Thyroid gland (tissue), 4 donors: ENCODE results near the gene TBC1D5. TPM values are rescaled to one million over a fixed set of nuclear protein-coding genes. Genes with fewer than 3 reads are reported as not detected.
"Not testable (repeated sequence)": the region's sequence is repeated elsewhere in the genome, so short reads cannot be mapped to it uniquely, and the experiment has no call there.

Experiments used
- DNase-seq, 2 donors: peaks; one replicate each; pipeline ENCODE4 v3.0.0-alpha.2; 2019
- H3K27ac ChIP-seq, 3 donors: fragments of 200-600 bp; sonication (generic); 1 replicate in 2 of 3; 2 replicates in 1 of 3; pipeline ENCODE4 v1.5.1; 2016 to 2019; ENCODE audit warnings: mild to moderate bottlenecking in 1 of 3, moderate library complexity in 1 of 3
- H3K27me3 ChIP-seq: fragments of 200-600 bp; sonication (generic); one replicate; pipeline ENCODE4 v1.5.1; 2019
- H3K36me3 ChIP-seq, 2 donors: fragments of 200-600 bp; sonication (generic); one replicate each; pipeline ENCODE4 v1.5.1; 2016 to 2019
- H3K4me1 ChIP-seq, 2 donors: fragments of 200-600 bp; sonication (generic); one replicate each; pipeline ENCODE4 v1.5.1; 2017 to 2019
- H3K4me3 ChIP-seq, 3 donors: fragments of 200-600 bp; sonication (generic); replicated peaks in 1 of 3; 1 replicate in 2 of 3; 2 replicates in 1 of 3; pipeline ENCODE4 v1.5.1; 2016; ENCODE audit warnings: mild to moderate bottlenecking in 1 of 3
- H3K9me3 ChIP-seq: fragments of 200-600 bp; sonication (generic); one replicate; pipeline ENCODE4 v1.5.1; 2017
- CTCF ChIP-seq, 6 experiments: fragments of 200-600 bp in 3 of 6; fragments of 450-650 bp in 3 of 6; sonication (generic) in 3 of 6; IDR thresholded peaks; one replicate each; pipeline ENCODE4 v1.5.1; 2016 to 2019; ENCODE audit warnings: antibody characterized with exemption in 6 of 6, mild to moderate bottlenecking in 2 of 6, inconsistent platforms in 1 of 6, moderate library complexity in 1 of 6
- POLR2A ChIP-seq, 2 donors: fragments of 450-650 bp; IDR thresholded peaks; one replicate each; pipeline ENCODE4 v1.6.1; 2017; ENCODE audit warnings: antibody characterized with exemption in 2 of 2, mild to moderate bottlenecking in 2 of 2, moderate library complexity in 1 of 2
- WGBS, 2 donors: methylation state at CpG; one replicate each; pipeline ENCODE4 v1.1.5; 2017; 5-methylcytosine and 5-hydroxymethylcytosine counted together
- intact Hi-C: fragments of 100-400 bp; cut with DNase I; formaldehyde crosslinking; loops from one replicate; pipeline ENCODE4 v1.15.1; 2023
- total RNA-seq, 4 donors: library from RNA; depleted of rRNA; stranded (reverse); fragments of >200 nt; gene quantifications; one replicate each; pipeline ENCODE4 v1.2.3, GENCODE V29; 2016

The TBC1D5 gene
- total RNA-seq, 4 donors from 2014 or later = 115 to 141 (median 133) TPM

GRCh38 chr3:17640466-17640865 lies 102.0 kb downstream of the TBC1D5 start:
- H3K27ac ChIP-seq = no peak overlapping the region
- intact Hi-C loops = loop anchor here (10.0 kb wide), 1 partner anchor 194 kb away; no protein-coding TSS in a partner anchor
- H3K36me3 ChIP-seq = no peaks in the 10 kb centered on the region
- no peak for DNase-seq
- peaks cover 5 to 8% of the 10 kb centered on the region in 2 donors for H3K4me1 ChIP-seq
- TF ChIP-seq CTCF (IDR thresholded peaks at IDR 0.05) (no peak), POLR2A (IDR thresholded peaks at IDR 0.05) (no peak)
- no peak overlapping the region for H3K4me3 ChIP-seq
- no peaks in the 10 kb centered on the region for H3K27me3 ChIP-seq
- H3K9me3 ChIP-seq = no peaks in the 10 kb centered on the region

GRCh38 chr3:17639765-17640164 lies 102.7 kb downstream of the TBC1D5 start:
- Histone ChIP-seq H3K4me1 (peaks cover 10 to 11% of the 10 kb centered on the region in 2 donors), H3K9me3 (no peaks in the 10 kb centered on the region), H3K4me3 (no peak overlapping the region), H3K36me3 (no peaks in the 10 kb centered on the region), H3K27me3 (no peaks in the 10 kb centered on the region), H3K27ac (no peak overlapping the region)
- TF ChIP-seq CTCF (IDR thresholded peaks at IDR 0.05) (no peak), POLR2A (IDR thresholded peaks at IDR 0.05) (no peak)
- DNase-seq = no peak
- intact Hi-C loops = loop anchor here (10.0 kb wide), 1 partner anchor 195 kb away; no protein-coding TSS in a partner anchor
- 91 to 92% methylated on average over 2 of the region's 2 CpGs for WGBS, 2 donors

- no peak for TF ChIP-seq CTCF (IDR thresholded peaks at IDR 0.05)
- TF ChIP-seq POLR2A (IDR thresholded peaks at IDR 0.05) = no peak
- Histone ChIP-seq H3K36me3 (no peaks in the 10 kb centered on the region), H3K27ac (no peak overlapping the region), H3K4me1 (peaks cover 10 to 11% of the 10 kb centered on the region in 2 donors), H3K27me3 (no peaks in the 10 kb centered on the region), H3K4me3 (no peak overlapping the region), H3K9me3 (no peaks in the 10 kb centered on the region)
- 79 to 88% methylated on average over 2 of the region's 2 CpGs for WGBS, 2 donors
- intact Hi-C loops = no loop called here
- DNase-seq = no peak
Measured at GRCh38 chr3:17639257-17639656, 103.2 kb downstream of the TBC1D5 start.

GRCh38 chr3:17638356-17638755 lies 104.1 kb downstream of the TBC1D5 start:
- Histone ChIP-seq H3K9me3 (no peaks in the 10 kb centered on the region), H3K4me3 (no peak overlapping the region), H3K4me1 (peaks cover 10 to 11% of the 10 kb centered on the region in 2 donors), H3K27ac (no peak overlapping the region), H3K36me3 (no peaks in the 10 kb centered on the region), H3K27me3 (no peaks in the 10 kb centered on the region)
- intact Hi-C loops = no loop called here
- DNase-seq = no peak
- TF ChIP-seq POLR2A (IDR thresholded peaks at IDR 0.05) = no peak
- TF ChIP-seq CTCF (IDR thresholded peaks at IDR 0.05) = no peak

- DNase-seq, H3K27me3 ChIP-seq, H3K36me3 ChIP-seq, H3K4me3 ChIP-seq, intact Hi-C loops, H3K27ac ChIP-seq, H3K9me3 ChIP-seq: not testable (repeated sequence)
- 47 to 63% methylated on average over 2 of the region's 2 CpGs for WGBS, 2 donors
- H3K4me1 ChIP-seq = peaks cover 10% of the 10 kb centered on the region in 2 donors
Measured at GRCh38 chr3:17635675-17636074, 106.8 kb downstream of the TBC1D5 start.

GRCh38 chr3:17634964-17635363 lies 107.5 kb downstream of the TBC1D5 start:
- no peaks in the 10 kb centered on the region for H3K9me3 ChIP-seq
- no peak for DNase-seq
- TF ChIP-seq POLR2A (IDR thresholded peaks at IDR 0.05) = no peak
- TF ChIP-seq CTCF (IDR thresholded peaks at IDR 0.05) = no peak
- intact Hi-C loops = no loop called here
- no peak overlapping the region for H3K4me3 ChIP-seq
- H3K27me3 ChIP-seq = no peaks in the 10 kb centered on the region
- H3K36me3 ChIP-seq = no peaks in the 10 kb centered on the region
- H3K4me1 ChIP-seq = peaks cover 7 to 10% of the 10 kb centered on the region in 2 donors
- H3K27ac ChIP-seq = no peak overlapping the region
